Right renal pelvis (tissue), 4 donors: ENCODE measurements around the gene AFF3. TPM values are rescaled to one million over a fixed set of nuclear protein-coding genes. Genes with fewer than 3 reads are reported as not detected.

ENCODE experiments used
- DNase-seq, 4 donors: peaks; one replicate each; pipeline ENCODE4 v3.0.0-alpha.2; 2013; ENCODE audit warnings: low read depth in 4 of 4, low spot score in 3 of 4, missing footprints in 1 of 4
- polyA plus RNA-seq, 4 donors: library from polyadenylated mRNA; unstranded; fragments of 120-200 nt; gene quantifications; one replicate each; pipeline ENCODE4 v1.2.1, GENCODE V29; 2013; ENCODE audit not compliant: insufficient read length in 4 of 4

The AFF3 gene
- polyA plus RNA-seq, 4 donors = 18.3 to 25.4 (median 20.9) TPM

GRCh38 chr2:100077456-100077855 is 64.9 kb downstream of the AFF3 start:
- no peak for DNase-seq

- DNase-seq = no peak
Measured at GRCh38 chr2:100075532-100075931, 66.9 kb downstream of the AFF3 start.

- DNase-seq = no peak
Measured at GRCh38 chr2:100073110-100073509, 69.3 kb downstream of the AFF3 start.

- no peak for DNase-seq
Measured at GRCh38 chr2:100072503-100072902, 69.9 kb downstream of the AFF3 start.

GRCh38 chr2:100071335-100072043 is 70.9 kb downstream of the AFF3 start:
- no peak for DNase-seq

- DNase-seq = no peak
Measured at GRCh38 chr2:100070078-100070477, 72.3 kb downstream of the AFF3 start.

- no peak for DNase-seq
Measured at GRCh38 chr2:100068395-100068794, 74.0 kb downstream of the AFF3 start.

GRCh38 chr2:100067784-100068183 is 74.6 kb downstream of the AFF3 start:
- DNase-seq = no peak

- no peak for DNase-seq
Measured at GRCh38 chr2:100066856-100067255, 75.5 kb downstream of the AFF3 start.

GRCh38 chr2:100066246-100066645 is 76.1 kb downstream of the AFF3 start:
- no peak for DNase-seq

GRCh38 chr2:100064592-100065428 is 77.6 kb downstream of the AFF3 start:
- peak in 1 of 4 donors; percentile 26 for DNase-seq

GRCh38 chr2:100064165-100064564 is 78.2 kb downstream of the AFF3 start:
- no peak for DNase-seq

- no peak for DNase-seq
Measured at GRCh38 chr2:100063459-100063953, 78.9 kb downstream of the AFF3 start.

- no peak for DNase-seq
Measured at GRCh38 chr2:100062336-100062735, 80.1 kb downstream of the AFF3 start.

GRCh38 chr2:100060875-100061274 is 81.5 kb downstream of the AFF3 start:
- DNase-seq = no peak

GRCh38 chr2:100059638-100060037 is 82.8 kb downstream of the AFF3 start:
- DNase-seq = no peak

GRCh38 chr2:100057901-100058261 is 84.5 kb downstream of the AFF3 start:
- no peak for DNase-seq

GRCh38 chr2:100054426-100054825 is 88.0 kb downstream of the AFF3 start:
- no peak for DNase-seq

GRCh38 chr2:100053087-100053885 is 89.1 kb downstream of the AFF3 start:
- no peak for DNase-seq

- no peak for DNase-seq
Measured at GRCh38 chr2:100052650-100053049, 89.7 kb downstream of the AFF3 start.

- no peak for DNase-seq
Measured at GRCh38 chr2:100051253-100051652, 91.1 kb downstream of the AFF3 start.
